Sigmoid colon (tissue), 4 donors: ENCODE data around the gene STX1B.

Experiments
- CTCF ChIP-seq, 4 experiments: fragments of 450-650 bp in 3 of 4; fragments of 200-600 bp in 1 of 4; IDR thresholded peaks; one replicate each; pipeline ENCODE4 v1.5.1; 2016 to 2019; ENCODE audit warnings: antibody characterized with exemption in 4 of 4, mild to moderate bottlenecking in 3 of 4, moderate library complexity in 2 of 4
- EP300 ChIP-seq, 4 donors: sonication (generic); formaldehyde crosslinking; IDR thresholded peaks; one replicate each; pipeline ENCODE4 v1.6.1; 2017; ENCODE audit warnings: antibody characterized with exemption in 4 of 4
- POLR2A ChIP-seq, 2 donors: fragments of 450-650 bp; IDR thresholded peaks; one replicate each; pipeline ENCODE4 v1.6.1; 2016; ENCODE audit warnings: antibody characterized with exemption in 2 of 2, mild to moderate bottlenecking in 2 of 2, moderate library complexity in 2 of 2
- POLR2AphosphoS5 ChIP-seq, 4 donors: sonication (generic); formaldehyde crosslinking; IDR thresholded peaks; one replicate each; pipeline ENCODE4 v1.6.1; 2017; ENCODE audit warnings: antibody characterized with exemption in 4 of 4

- no peak for TF ChIP-seq CTCF (IDR thresholded peaks at IDR 0.05)
- TF ChIP-seq EP300 (IDR thresholded peaks at IDR 0.05), result no peak
- no peak for TF ChIP-seq POLR2A (IDR thresholded peaks at IDR 0.05)
- no peak for TF ChIP-seq POLR2AphosphoS5 (IDR thresholded peaks at IDR 0.05)
Observed at GRCh38 chr16:31050280-31051030, 40.0 kb upstream of the STX1B start.
